Measurements from ENCODE around the gene SUSD5. TPM values are rescaled to one million over a fixed set of nuclear protein-coding genes. Genes with fewer than 3 reads are reported as not detected.
A peak's percentile ranks its signal among the peaks of the same experiment; 100 is the strongest.
"Not testable (repeated sequence)": the region's sequence is repeated elsewhere in the genome, so short reads cannot be mapped to it uniquely, and the experiment has no call there.

The SUSD5 gene
- total RNA-seq, 1 experiment from 2014 or later = 11.6 TPM

DNA sequence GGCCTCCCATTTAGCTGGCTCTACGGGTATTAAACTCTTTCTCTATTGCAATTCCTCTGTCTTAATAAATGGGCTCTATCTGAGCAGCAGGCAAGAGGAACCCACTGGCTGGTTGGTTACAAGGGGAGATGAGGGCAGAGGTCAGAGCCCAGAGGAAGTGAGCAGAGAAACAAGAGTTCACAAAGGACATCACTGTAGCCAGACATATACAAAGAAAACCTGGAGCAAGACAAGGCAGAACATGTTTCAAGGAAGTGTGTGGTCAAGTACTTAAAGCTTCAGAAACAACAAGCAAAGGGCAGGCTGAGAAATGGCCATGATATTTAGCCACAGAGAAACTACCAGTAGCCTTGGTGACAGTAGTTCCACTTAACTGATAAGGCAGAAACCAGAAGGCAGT, 24.3 kb downstream of the SUSD5 start:
- DNase-seq (ENCODE audit: low spot score) = no peak

DNA sequence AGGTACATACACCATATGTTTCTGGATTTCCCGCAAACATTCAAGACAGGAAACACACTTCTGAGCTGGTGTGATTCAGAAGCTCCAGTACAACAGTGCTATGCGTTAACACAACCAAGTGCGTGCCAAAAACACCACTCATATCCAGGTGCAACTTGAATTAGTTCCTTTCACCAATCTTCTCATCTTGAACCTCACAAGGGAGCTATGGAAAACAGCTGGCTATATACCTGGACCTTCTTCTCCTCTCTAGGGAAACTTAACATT, 31.3 kb downstream of the SUSD5 start:
- DNase-seq (ENCODE audit: low spot score) = peak; percentile 48

DNA sequence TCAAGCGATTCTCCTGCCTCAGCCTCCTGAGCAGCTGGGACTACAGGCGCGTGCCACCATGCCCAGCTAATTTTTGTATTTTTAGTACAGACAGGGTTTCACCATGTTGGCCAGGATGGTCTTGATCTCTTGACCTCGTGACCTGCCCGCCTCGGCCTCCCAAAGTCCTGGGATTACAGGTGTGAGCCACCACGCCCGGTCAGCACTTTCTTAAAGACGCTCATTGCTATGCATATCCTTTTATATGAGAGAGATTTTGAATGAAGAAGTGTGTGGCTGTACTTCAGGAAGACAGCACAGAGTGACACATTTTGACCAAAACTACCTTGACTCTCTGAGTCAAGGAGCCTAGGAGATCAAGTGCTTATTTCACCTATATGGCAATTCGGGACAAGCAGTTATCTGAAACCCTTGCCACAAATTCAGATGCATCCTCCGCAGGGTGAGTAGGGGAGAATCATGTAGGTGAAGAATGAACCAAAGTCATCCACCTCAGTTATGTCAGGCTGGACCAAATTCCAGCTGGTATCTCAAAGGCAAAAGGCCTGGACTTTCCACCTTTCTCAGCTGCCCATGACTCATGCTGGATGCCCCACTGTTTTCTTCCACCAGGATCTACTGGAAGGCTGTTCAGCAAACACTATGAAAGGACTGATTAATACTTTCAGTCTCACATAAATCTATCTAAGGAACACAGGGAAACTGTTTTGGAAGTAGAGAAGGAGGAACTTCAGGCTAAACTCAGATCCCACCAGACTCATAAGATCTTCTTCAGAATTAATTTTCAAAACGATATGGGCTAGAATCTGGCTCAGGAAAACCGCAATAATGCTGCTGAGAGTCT, 31.9 kb downstream of the SUSD5 start:
- peak; percentile 81 for DNase-seq (ENCODE audit: low spot score)

DNA sequence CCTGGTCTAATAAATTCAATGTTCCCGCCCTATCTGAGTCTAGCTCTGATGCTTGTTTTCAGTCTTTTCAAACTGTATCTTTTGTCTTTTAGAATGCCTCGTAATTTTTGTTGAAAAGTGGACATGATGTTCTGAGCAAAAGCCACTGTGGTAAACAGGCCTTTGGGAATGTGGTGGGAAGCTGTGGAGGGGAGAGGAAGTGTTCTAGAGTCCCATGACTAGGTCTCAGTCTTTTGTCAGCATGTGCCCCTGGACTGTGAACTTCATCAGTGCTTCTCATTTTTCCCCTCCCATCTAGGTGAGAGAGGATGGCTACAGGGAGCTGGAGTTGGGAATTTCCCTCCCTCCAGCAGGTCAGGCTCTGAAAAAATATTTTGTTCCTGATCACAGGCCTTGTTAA, 33.7 kb downstream of the SUSD5 start:
- no peak for DNase-seq (ENCODE audit: low spot score)

DNA sequence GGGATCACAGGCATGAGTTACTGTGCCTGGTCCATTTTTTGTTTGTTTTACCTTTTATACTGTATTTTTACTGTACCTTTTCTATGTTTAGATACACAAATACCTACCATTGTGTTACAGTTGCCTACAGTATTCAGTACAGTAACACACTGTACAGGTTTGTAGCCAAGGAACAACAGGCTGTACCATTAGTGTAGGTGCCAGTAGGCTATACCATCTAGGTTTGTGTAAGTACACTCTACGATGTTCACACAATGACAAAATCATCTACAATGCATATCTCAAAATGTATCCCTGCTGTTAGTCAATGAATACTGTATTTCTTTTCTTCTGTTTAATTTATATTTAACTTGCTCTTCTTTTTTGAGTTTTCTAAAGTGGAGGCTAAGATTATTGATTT, 37.0 kb downstream of the SUSD5 start:
- DNase-seq (ENCODE audit: low spot score) = not testable (repeated sequence)

DNA sequence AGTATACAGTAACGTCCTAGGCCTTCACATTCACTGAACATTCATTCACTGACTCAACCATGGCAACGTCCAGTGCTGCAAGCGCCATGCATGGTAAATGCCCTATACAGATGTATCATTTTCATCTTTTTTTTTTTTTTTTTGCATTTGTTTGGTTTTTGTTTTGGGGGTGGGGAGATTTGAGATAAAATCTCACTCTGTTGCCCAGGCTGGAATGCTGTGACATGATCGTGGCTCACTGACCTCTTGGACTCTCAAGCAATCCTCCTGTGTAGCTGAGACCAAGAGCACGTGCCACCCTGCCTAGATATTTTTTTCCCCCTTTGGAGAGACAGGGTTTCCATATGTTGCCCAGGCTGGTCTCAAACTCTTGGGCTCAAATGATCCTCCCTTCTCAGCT, 37.4 kb downstream of the SUSD5 start:
- DNase-seq (ENCODE audit: low spot score) = no peak

DNA sequence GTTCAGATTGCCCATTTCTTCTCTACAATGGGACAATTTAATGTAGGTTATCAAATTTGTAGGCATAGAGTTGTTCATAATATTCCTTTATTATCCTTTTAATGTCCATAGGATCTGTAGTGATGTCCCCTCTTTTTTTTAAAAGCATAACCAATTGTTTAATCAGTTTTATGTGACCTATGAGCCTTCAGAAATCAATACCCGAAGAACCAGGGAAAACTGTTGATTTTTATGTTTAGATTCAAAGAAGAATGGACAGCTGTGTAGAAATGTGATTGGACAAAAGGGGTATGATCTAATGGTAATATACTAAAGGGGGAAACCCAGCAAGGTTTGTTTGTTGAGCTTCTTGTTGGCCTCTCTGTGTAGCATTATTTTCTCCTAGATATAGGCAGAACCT, 39.5 kb downstream of the SUSD5 start:
- no peak for DNase-seq (ENCODE audit: low spot score)

DNA sequence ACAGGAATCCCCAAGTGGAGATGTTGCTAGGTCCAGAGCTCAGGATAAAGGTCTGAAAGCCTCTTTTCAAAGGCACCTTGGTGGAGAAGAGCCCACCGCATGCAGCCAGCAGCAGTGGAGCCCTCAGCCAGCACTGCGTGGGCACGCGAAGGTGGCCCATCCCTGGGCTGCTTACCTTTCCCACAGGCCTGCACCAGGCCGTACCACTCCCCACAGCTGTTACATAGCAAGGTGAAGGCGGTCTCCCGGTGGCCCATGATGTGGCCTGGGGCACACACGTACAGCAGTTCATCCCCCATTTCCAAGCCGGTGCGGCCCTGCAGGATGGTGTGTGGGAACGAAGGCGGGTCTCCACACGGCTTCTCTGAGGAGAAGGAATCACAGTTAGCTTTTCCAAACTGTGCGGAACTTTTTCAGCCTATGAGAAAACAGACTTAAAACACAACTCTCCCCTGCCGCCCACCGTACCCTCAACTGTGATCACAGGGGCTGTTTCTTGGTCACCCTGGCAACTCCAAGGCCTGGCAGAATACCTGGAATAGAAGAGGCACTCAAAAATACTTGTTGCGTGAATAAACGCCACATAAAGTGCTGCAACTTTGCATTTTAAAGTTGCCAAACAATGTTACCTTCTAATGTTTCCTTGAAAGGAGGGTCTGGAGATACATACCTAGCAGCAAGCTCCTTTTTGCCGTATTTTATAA, 43.7 kb downstream of the SUSD5 start:
- DNase-seq (ENCODE audit: low spot score) = no peak

DNA sequence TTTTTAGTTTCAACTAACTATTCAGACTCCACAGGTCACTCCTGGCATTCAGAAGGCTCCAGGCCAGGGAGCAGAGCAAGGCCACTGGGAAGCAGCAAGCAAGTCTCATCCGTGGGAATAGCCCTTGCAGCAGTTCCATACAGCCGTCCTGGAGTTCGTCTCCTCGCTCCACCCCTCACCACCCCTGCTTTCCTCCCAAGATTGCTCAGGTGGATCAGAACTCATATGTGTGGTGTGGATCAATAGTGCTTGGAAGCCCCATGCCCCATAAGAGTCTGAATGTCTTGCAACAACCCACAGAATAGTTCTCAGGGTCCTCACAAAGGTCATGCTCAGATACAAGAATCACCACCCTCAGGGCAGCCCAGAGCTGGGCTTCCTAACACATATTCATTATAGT, 44.5 kb downstream of the SUSD5 start:
- no peak for DNase-seq (ENCODE audit: low spot score)

DNA sequence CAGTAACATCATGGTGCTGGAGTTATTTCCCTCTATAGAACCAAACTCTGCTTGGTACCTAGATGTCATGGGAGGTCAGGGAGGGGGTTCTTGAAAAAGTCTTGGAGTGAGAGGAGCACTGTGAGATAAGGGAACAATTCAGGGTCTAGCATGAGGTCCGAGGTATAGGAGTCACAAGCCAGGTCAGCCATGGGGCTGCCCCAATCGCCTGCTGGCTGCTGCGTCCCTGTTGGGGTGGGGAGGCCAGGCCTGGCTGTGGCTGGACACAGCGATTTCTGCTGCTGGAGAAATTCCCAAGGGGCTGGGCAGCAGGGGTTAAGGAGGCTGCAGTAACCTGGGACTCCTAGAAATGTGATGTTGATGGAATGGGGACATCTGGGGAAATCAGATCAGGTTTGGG, 44.9 kb downstream of the SUSD5 start:
- DNase-seq (ENCODE audit: low spot score) = no peak

DNA sequence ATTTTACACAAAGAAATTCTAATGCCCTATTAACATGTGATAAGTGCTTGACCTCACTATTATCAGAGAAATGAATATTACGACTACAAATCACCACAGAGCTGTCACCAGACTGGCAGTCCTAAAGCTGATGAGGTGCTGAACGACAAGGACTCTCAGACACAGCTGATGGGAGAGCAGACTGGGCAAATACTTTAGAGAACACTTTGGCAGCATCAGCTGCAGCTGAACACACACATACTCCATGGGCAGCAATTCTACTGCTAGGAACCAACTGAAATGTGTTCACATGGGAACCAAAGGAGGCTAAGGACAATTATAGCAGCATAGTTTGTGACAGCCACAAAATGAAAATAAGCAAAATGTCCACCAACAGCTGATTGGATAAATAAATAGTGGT, 45.5 kb downstream of the SUSD5 start:
- DNase-seq (ENCODE audit: low spot score) = no peak

DNA sequence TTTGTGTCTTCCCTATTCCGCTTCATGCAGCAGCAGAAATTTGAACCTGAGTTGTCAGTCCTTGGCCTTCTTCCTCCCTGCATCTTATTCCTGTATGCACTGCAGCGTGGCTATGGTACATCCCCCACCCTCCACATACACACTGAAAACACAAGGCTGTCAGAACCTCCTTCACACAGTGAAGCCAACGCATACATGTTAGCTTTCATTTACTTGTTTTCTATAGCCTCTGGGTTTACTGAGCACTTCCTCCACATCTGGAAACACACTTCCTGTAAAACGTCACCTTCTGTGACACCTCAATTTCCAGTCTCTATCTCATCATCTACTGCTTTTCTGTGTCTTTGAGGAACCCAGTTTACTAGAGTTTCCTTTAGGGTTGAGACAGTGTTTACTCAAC, 47.0 kb downstream of the SUSD5 start:
- DNase-seq (ENCODE audit: low spot score) = no peak

DNA sequence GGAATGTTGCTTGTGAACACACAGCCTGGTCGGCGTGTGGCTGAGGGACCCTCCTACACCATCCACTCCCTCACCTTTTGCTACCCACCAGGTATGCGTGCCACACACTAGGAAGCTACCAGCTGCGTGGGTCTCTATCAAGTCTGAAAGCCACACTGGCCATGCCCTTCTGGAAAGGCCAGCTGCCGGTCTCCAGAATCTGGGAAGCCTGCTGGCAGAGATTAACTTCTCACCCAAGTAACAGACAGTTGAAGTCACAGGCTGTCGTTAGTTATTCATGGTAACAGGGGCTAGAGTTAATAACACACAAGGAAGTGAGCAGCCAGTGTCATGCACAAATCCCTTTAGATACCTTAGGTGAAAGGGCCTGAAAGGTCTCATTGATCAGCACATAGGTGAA, 48.1 kb downstream of the SUSD5 start:
- no peak for DNase-seq (ENCODE audit: low spot score)

DNA sequence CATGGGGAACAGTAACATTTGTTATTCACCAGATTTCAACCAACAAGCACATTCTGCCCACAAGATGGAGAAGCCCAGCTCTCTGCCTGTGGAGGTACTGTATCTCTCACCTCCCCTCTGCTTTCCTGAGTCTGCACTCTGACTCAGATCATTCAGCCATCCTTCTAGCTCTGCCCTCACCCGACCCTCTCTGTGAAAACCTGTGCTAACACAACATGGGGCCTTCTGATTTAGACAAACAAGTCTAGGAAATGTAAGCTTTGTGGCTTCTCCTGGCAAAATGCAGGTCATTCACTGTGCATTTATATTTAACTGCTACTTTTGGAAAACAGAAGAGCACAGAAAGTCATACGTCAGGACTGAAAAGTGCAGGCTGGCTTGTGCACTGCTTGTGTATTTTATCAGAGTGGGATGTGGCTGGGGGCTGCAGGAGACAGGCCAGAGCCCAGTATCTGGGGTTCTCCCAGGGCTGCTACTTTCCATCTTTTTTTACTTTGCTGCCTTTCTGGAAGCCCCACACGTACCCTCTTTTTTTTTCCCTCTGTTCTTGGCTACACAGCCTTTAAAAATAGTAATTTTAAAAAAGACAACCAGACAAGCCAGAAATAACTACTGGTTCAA, 50.8 kb downstream of the SUSD5 start:
- DNase-seq (ENCODE audit: low spot score) = no peak

DNA sequence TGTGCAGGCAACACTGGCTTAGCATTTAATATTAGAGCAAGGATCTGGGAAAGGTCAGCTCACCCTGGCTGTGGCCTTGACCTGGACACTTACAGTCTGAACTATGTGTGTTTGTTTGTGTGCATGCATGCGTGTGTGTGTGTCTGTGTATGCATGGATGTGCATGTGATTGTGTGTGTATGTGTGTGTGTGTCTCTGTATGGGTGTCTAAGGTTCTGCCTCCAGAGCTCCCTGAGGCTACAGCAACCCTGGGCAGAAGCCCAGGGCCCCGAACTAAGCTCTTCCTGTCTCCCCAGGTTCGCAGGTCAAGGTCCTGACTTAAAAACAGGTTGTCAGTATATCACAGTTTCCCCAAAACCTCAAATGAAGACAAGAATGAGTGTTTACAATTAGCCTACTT, 51.3 kb downstream of the SUSD5 start:
- no peak for DNase-seq (ENCODE audit: low spot score)

DNA sequence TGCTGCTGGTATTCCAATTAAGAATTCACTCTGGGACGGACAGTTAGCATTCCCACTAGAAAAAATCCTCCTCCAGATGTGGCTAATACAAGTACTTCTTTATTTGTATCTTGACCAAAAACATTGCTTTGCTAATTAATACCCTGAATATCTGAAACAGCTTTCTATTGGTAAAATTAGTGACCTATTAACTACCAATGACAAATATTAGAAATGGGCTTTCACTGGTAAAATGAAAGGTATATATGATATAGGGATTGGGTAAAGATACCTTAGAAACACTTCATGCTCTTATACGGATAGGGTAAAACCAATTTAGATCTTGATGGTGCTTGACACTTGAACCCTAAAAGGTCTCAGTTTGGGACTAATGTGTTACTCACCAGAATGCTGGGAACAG, 52.5 kb downstream of the SUSD5 start:
- DNase-seq (ENCODE audit: low spot score) = no peak

DNA sequence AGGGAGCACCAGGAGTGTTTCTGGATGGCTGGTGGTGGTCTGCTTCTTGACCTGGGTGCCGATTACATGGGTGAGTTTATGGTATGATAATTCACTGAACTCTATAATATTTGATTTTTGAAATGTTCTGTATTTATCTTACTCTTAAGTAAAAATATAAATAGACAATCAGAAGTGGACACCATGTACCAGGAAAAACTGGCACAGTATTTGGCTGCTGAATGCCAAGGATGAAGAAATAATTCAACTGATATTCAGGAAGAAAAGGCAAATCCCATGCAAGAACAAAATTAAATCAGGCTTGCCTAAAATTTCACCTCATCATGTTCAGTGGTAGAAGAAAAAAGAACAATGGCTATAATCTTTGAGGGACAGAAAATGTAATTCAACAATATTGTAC, 53.2 kb downstream of the SUSD5 start:
- DNase-seq (ENCODE audit: low spot score) = no peak

DNA sequence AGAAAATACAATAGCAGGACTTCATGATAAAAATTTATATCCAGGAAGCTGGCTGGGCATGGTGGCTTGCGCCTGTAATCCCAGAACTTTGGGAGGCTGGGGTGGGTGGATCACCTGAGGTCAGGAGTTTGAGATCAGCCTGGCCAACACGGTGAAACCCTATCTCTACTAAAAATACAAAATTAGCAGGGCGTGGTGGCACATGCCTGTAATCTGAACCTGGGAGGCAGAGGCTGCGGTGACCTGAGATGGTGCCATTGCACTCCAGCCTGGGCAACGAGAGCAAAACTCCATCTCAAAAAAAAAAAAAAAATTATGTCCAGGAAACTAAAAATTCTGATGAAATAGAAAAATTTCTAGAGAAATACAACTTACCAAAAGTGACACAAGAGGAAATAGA, 56.0 kb downstream of the SUSD5 start:
- DNase-seq (ENCODE audit: low spot score) = not testable (repeated sequence)

DNA sequence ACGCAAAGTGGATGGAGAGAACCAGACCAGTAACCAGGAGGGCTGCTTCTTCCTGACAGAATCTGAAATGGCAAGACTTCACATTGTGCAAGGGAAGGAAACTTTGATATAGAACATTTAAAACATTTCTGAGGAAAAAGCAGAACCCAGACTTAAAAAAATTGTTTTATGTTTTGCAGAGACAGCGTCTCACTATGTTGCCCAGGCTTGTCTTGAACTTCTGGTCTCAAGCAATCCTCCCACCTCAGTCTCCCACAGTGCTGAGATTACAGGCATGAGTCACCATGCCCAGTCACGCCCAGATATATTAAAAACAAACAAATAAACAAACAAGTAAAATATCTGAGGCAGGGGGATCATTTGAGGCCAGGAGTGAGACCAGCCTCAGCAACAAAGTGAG, 58.6 kb downstream of the SUSD5 start:
- no peak for DNase-seq (ENCODE audit: low spot score)

DNA sequence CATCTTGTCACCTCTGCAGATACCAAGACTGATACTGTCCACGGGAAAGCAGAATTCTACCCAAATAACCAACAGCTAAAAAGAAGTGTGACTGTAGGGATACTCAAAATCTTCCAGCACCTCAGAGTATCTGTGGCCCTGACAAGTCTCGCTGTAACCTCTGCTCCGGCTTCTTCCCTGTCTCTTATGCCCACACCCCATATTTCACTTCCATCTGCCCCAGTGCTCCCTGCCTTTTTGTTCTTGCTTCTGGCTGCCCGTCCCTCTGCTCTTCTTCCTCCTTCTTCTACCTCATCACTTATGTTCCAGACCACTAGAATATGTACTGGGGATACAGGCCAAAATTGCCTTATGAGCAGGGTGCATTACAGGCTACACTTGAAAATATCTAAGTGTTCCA, 59.4 kb downstream of the SUSD5 start:
- no peak for DNase-seq (ENCODE audit: low spot score)

DNA sequence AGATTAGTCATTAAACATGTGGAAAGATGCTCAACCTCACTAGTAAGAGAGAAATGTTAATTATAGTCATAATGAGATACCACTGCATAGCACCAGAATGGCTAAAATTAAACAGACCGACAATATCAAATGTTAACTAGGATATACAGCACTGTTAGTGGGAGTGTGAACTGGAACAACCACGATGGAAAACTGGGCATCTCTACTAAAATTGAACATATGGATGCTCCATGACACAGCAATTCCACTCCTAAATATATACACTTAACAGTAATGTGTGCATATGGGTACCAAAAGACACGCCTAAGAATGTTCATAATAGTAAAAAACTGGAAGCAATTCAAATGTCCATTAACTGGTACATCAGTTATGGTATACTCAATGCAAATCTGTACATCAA, 63.3 kb downstream of the SUSD5 start:
- no peak for DNase-seq (ENCODE audit: low spot score)

DNA sequence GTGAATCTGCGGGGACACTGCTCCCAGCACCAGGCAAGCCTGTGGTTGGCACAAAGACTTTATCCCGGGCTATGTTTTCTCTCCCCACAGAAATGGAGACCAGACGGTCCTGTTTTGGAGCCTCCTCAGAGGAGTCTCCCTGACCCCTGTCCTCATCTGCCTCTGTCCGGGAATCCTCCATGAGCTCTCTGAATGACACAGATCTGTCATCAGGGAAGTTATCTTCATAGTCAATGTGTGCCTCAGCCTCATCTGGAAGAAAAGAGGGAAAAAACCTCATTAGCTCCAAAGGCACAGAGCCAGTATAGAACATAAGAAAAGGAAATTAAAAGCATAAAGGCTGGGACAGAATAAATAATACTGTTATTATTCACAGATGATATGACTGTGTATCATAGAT, 64.8 kb downstream of the SUSD5 start:
- no peak for DNase-seq (ENCODE audit: low spot score)

All from A172 (cell line).